ENCODE measurements around the gene SCAMP2. TPM values are rescaled to one million over a fixed set of nuclear protein-coding genes. Genes with fewer than 3 reads are reported as not detected.
A peak's percentile ranks its signal among the peaks of the same experiment; 100 is the strongest.
"Not testable (repeated sequence)": the region's sequence is repeated elsewhere in the genome, so short reads cannot be mapped to it uniquely, and the experiment has no call there.

SCAMP2 gene, protein sequence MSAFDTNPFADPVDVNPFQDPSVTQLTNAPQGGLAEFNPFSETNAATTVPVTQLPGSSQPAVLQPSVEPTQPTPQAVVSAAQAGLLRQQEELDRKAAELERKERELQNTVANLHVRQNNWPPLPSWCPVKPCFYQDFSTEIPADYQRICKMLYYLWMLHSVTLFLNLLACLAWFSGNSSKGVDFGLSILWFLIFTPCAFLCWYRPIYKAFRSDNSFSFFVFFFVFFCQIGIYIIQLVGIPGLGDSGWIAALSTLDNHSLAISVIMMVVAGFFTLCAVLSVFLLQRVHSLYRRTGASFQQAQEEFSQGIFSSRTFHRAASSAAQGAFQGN
- total RNA-seq: 67.6 TPM

DNA sequence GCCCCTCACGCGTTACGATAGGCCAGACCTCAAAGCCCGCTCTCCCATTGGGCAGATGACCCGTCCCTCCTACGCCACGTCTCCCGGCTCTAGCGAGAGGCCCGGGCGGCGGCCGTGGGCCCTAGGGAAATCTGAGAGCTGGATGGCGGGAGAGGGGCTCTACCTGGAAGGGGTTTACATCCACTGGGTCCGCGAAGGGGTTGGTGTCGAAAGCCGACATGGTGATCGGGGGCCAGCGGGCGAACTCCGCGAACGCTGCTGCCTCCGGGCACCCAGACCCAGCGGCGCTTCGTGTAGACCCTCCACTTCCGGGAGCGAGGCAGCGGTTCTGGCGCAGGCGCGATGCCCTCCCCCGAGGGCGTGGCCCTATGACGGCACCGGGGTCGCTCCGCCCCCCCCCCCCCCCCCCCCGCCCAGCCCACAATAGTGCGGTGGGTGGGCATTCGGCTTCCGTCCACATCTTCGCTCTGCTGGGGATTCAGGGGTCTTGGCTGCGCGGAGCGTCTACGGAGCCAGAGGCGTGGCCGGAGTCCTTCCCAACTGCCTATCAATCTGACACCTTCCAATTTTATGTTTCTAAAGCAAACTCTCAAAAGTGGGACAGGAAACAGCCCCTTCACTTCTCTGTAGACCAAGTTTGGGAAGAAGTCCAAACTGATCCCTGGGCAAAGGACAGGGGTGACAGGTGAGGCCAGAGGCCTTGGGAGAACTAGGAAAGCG, at the start of gene SCAMP2:
Gene SCAMP2, minus strand, starts transcription at position 330 of the 720 bp plus-strand sequence. Its CDS starts 110 bp downstream, at position 220.
- DNase-seq (ENCODE audit: low read depth in 2 of 3, low spot score in 2 of 3): peak; percentile 81 to 97 (median 93)

DNA sequence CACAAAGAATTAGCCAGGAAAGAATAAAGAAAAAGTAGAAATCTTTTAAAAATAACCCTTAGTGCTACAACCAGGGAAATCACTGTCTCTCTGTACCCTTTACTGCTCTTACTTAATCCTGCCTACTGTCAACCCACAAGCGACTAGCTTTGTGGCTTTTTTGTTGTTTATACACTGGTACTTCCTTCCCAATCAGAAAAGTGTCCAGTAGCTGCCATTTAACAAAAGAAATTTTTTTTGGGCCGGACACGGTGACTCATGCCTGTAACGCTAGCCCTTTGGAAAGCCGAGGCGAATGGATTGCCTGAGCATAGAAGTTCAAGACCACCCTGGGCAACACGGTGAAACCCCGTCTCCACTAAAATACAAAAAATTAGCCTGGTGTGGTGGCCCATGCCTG, 47.3 kb upstream of the SCAMP2 start:
- DNase-seq (ENCODE audit: low read depth in 2 of 3, low spot score in 2 of 3): peak in 1 of 3 donors; percentile 62

DNA sequence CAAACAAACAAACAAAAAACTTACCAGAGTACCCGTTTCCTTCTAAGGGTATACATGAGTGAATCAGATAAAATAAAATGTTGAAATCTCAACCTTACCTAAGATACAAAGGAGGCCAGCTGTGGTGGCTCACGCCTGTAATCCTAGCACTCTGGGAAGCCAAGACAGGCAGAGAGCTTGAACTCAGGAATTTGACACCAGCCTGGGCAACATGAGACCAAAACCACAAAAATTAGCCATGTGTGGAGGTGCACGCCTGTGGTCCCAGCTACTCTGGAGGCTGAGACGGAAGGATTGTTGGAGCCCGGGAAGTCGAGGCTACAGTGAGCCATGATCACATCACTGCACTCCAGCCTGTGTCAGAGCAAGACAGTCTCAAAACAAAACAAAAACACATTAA, 44.5 kb upstream of the SCAMP2 start:
- DNase-seq (ENCODE audit: low read depth in 2 of 3, low spot score in 2 of 3): no peak

DNA sequence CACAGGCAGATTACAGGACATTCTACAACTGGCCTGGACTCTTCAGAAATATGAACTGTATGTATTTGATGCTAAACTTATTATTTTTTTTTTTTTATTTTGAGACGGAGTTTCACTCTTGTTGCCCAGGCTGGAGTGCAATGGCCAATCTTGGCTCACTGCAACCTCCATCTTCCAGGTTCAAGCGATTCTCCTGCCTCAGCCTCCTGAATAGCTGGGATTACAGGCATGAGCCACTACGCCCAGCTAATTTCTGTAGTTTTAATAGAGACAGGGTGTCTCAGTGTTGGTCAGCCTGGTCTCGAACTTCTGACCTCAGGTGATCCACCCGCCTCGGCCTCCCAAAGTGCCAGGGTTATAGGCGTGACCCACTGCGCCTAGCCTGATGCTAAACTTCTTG, 40.6 kb upstream of the SCAMP2 start:
- not testable (repeated sequence) for DNase-seq (ENCODE audit: low read depth in 2 of 3, low spot score in 2 of 3)

DNA sequence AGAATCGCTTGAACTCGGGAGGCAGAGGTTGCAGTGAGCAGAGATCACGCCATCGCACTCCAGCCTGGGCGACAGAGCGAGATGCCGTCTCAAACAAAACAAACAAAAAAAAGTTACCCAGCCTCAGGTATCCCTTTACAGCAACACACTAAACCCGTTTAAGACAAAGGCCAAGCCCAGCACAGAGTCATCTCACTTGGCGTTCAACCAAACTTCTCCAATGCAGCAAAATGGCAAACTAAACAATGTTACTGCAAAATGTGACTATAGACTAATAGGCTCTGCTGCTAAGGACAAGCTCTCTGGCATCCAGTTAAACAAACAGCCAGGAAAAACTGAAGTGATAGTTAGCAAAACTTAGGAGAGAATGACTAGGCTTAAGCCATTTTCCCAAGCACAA, 39.9 kb upstream of the SCAMP2 start:
- no peak for DNase-seq (ENCODE audit: low read depth in 2 of 3, low spot score in 2 of 3)

DNA sequence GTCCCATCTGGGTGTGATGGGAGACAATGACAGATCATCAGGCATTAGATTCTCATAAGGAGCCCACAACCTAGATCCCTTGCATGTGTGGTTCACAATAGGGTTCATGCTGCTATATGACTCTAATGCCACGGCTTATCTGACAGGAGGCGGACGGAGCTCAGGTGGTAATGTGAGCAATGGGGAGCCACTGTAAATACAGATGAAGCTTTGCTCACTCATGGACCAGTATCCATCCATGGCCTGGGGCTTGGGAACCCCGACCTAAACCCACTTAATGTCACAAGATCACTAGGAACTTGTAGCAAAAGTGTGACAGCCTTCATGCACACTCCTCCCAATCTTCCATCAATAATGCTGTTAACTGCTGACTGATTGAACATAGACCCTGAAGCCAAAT, 35.5 kb upstream of the SCAMP2 start:
- DNase-seq (ENCODE audit: low read depth in 2 of 3, low spot score in 2 of 3): no peak

DNA sequence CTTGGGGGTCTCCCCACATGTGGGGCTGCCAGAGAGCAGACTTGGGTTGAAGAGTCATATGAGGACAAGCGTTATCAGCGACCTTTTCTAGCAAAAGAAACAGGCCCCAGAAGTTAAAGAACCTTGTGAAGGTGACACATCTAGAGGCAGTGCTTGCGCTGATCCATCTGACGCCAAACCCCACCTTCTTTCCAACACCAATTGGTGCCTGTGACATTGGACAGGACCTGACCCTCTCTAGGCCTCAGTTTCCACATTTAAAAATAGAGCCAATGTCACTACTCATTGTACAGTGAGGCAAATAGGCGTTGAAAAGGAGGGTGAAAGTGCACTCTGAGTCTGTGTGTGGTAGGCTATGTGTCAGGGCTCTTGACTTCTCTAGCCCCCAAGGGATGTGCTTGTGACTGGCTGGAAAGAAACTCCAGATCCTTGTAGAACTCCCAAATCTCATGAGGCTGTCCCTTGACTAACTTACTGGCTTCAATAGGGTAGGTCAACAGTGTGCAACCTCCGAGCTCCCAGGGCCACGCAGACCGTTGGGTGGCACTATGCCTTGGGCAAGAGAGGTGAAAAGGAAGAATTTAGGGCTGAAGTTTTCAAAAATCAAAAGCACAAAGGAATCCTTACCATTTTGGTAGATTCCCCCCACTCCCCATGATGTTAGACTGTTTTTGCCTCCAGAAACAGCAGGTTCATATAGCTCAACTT, 34.2 kb upstream of the SCAMP2 start:
- no peak for DNase-seq (ENCODE audit: low read depth in 2 of 3, low spot score in 2 of 3)

DNA sequence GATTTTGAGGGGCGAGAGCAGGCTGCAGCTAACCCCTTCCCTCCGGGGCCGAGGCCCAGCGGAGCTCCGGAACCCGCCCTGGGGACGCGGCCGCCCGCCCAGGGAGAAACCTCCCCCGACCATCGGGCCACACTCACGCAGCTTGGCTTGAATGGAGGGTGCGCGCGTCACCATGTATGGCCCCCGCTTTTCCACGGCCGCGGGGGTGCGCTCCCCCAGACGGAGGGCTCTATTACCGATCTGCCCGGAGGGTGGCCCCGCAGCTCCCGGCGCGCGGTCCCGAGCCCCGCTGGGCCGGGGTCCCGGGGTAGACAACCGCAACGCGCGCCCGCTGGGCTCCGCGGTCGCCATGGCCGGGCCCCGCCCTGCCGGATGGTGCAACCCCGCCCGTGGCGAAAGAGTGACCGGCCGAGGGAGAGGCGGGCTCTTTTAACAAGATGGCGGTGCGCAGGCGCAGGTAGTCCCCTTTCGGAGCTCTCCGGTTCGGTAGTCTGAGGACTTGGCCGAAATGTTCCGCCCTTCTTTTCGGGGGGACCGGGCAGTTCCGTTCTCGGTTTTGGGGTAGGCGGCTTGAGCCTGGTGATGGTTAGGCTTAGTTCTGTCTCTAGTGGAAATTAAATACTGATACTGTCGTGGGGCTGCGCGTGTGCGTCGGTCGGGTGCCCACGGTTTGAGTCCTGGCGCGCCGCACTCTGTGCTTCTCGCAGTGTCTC, 33.4 kb upstream of the SCAMP2 start, which contains the start of gene FAM219B:
Gene FAM219B, minus strand, starts transcription at position 402 of the 713 bp plus-strand sequence. Its CDS starts 51 bp downstream, at position 351.
- peak; percentile 32 to 83 (median 76) for DNase-seq (ENCODE audit: low read depth in 2 of 3, low spot score in 2 of 3)

DNA sequence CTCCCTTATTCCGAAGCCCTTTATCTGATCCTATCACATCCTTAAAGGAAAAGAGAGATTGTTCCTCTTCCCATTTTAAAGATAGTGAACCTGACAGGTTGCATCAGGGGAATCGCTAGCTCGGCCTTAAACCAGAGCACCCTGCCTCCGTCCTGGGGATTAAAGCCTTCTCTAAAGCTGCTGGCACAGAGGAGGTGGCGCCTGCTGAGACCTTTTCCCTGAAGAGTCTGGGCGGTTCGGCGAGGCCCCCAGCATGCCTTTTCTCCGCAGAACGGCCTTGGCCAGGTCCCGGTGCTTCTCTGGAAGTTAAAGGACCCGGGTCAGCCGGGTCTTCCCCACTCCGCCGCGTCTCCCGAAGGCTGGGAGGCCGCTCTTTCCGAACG, 32.9 kb upstream of the SCAMP2 start:
- DNase-seq (ENCODE audit: low read depth in 2 of 3, low spot score in 2 of 3): peak in 1 of 3 donors; percentile 21

DNA sequence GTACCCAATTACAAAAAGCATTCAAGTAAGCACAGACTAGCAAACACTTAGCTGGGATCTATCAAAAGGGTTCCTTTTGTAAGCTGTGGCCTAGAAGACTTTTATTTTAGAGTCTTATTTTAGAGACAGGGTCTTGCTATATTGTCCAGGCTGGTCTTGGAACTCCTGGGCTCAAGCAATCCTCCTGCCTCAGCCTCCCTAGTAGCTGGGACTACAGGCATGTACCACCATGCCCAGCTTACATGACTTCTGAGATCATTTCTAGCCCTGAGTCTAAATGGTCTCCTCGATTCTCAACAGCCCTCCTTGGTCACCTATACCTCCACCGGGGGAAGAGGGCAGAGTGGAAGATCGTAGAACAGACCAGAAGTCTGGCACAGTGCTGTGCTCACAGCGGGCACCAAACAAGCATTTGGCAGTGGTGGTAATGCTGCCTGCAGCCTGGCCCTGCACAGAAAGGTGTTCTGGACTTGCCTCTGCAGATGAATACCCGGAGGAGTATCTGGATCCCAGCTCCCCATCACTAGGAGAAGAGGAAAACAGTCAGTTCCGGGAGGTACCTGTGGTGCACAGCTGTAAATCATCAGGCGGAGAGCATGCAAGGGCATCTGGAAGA, 31.1 kb upstream of the SCAMP2 start:
- DNase-seq (ENCODE audit: low read depth in 2 of 3, low spot score in 2 of 3): no peak

DNA sequence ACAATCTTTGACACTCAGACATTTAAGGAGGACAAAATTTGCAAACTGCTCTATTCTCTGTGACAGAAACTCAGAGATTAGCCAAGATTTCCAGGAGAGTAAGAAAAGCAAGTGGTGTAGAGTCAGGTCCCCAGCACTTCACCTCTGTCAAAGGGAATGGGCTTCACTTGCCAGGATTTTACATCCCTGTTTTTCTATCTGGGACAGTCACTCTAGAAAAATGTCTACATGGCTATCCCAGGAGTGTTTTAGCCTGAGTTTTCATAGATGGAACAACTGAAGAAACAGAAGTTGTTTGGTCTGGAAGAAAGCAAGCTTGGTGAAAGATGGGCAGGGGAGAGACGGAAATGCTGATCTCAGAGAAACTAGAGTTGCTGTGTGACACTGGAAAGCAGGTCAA, 30.5 kb upstream of the SCAMP2 start:
- DNase-seq (ENCODE audit: low read depth in 2 of 3, low spot score in 2 of 3): no peak

DNA sequence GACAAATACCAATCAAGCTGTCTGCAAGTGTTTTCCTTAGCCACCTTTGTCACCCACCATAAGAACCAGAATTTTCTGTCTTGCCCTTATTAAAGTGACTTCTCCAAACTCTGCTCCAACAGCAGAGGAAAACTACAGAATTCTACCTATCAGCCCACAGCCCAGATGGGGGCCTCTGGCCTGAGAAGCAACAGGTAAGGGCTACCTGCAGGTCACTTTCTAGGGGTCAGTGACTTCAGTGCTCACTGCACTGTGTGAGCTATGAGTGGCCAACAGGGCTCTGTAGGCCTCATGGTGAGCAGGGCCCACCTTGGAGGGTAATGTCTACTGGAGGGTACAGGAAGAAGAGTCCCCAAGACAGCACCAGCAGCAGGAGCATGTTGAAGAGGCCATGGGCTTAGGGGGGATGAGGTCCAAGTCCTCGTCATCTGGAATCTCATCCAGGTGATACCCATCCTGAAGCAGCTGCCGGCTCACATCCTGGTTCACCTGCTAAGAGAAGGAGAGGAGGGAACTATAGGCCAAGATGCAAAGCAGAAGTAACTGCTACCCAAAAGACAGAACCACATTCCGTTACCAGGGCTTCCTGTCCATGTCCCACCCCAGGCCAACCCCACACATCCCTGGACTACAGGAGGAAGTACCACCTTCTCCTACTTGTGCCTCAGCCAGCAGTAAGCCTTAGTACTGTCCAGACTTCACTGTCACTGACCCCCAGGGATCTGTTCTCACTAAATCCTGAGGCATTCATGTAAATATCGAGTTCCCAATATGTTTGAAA, 29.3 kb upstream of the SCAMP2 start:
- peak in 1 of 3 donors; percentile 20 for DNase-seq (ENCODE audit: low read depth in 2 of 3, low spot score in 2 of 3)

DNA sequence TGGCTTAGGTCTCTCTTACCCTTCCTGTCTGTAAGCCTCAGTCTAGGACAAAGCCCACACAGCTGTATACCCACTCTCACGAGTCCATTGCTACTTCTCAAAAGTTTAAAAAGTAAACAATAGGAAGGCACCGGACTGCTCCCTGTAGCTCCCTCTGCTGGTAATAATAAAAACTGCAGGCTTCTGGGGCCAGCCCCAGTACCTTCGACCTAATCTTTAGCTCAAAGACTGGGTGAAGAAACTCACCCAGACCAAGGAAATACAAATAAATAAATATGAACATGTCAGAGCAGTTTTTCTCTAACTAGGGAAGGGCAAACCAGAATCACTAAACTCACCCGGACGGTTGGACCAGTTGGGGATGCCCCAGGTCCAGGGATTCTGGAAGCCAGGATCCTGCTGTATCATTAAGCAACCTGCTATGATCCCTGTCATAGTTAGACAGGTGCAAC, 28.5 kb upstream of the SCAMP2 start:
- peak; percentile 43 to 79 (median 57) for DNase-seq (ENCODE audit: low read depth in 2 of 3, low spot score in 2 of 3)

DNA sequence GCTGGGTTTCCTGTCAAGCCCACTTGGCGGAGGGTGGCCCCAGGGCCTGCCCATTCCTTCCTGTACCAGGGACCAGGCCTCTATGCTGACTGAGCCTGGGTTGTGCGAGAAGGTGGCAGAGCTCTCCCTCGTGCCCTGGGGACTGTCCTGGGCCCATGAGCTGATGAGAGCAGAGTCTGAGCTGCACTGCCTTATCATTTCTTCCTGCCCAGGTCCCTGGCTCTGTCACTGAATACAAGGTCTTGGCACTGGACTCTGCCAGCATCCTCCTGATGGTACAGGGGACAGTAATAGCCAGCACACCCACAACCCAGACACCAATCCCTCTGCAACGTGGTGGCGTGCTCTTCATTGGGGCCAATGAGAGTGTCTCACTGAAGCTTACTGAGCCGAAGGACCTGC, 24.1 kb upstream of the SCAMP2 start:
- no peak for DNase-seq (ENCODE audit: low read depth in 2 of 3, low spot score in 2 of 3)

DNA sequence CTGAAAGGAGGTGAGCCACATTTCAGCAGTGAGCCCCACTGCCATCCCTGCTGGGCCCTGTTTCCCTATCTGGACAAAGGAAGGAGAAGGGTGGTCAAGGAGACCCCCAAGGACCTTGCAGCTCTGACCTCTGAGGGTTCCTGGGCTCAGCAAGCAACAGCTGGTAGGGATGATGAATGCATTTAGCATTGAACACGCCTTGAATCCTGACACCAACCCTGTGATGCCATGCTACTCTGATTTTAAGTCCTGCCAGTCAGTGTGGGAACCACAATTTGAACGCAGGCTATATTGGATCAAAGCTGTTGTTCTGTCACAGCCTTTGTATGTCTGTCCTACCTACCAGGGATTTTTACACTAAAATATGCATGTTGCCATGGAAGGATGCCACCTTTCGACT, 23.2 kb upstream of the SCAMP2 start:
- DNase-seq (ENCODE audit: low read depth in 2 of 3, low spot score in 2 of 3): no peak

DNA sequence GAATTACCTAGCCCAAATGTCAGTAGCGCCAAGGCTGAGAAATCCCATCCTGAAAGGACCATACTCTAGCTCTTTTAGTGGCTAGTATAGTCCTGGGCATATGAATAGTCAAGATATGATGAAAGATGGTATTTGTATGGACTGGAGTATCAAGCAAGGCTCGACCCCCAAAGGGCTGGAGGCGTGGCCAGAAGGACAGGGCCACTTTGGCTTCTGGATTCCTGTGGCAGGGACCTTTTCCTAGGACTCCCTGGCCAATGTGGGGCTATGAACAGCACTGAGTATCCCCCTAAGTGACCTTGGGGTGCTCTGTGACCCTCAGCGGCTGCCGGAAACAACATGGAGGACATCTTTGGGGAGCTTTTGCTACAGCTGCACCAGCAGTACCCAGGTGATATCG, 22.7 kb upstream of the SCAMP2 start:
- no peak for DNase-seq (ENCODE audit: low read depth in 2 of 3, low spot score in 2 of 3)

DNA sequence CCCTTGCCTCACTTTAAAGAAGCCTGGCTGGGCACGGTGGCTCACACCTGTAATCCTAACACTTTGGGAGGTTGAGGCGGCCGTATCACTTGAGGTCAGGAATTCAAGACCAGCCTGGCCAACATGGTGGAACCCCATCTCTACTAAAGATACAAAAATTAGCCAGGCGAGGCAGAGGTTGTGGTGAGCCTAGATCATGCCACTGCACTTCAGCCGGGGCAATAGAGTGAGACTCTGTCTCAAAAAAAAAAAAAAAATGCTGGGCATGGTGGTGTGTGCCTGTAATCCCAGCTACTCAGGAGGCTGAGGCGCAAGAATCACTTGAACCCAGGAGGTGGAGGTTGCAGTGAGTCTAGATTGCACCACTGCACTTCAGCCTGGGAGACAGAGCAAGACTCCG, 21.2 kb upstream of the SCAMP2 start:
- not testable (repeated sequence) for DNase-seq (ENCODE audit: low read depth in 2 of 3, low spot score in 2 of 3)

DNA sequence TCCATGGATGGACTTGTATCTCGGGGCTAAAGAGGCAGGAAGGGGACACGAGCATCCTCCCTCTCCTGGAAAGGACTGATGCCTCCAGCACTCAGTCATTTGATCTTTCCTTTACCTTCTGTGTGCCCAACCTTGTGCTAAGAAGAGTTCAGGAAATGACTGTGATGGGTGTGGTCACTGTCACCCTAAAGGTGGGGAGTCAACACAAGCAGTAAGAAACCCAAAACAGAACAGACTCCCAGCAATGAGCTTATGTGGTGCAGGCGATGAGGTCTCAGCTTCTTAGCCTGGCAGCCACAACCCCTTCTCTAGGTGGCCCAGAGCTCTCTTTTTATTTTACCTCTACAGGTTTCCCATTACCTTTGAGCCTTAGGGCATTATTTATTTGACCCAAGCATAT, 20.5 kb upstream of the SCAMP2 start:
- no peak for DNase-seq (ENCODE audit: low read depth in 2 of 3, low spot score in 2 of 3)

DNA sequence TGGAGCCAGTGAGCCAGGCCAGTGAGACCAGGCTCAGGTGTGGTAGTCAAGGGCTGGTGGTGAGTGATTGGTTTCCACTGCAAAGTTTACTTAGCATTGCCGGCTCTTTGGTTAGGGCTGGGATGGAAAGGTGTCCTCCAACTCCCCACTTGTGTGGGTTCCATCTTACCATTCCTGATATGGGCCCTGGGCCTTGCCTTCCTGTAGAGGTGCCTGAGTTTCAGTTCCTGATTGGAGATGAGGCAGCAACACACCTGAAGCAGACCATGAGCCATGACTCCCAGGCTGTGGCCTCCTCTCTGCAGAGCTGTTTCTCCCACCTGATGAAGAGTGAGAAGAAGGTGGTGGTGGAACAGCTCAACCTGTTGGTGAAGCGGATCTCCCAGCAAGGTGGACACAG, 19.8 kb upstream of the SCAMP2 start:
- DNase-seq (ENCODE audit: low read depth in 2 of 3, low spot score in 2 of 3): no peak

DNA sequence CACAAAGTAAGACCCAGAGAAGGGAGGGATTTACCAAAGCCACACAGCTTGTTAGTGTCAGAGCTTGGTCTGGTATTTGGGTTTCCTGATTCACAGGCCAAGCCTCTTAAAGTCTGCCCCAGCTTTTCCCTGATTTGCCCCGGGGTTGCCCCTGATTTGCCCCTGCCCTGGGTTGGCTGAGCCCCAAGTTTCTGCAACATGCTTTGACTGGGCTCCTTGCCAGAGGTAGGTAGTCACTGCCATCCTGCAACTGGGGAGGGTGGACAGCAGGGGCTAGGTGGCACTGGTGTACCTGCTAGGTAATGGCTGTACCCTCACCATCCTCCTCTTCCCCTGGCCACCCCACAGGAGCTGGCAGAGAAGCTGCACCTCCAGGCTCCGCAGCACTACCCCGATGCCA, 19.1 kb upstream of the SCAMP2 start:
- DNase-seq (ENCODE audit: low read depth in 2 of 3, low spot score in 2 of 3): no peak
